KMS-11 (cell line): ENCODE results near the gene IL36G.

Experiments
- H2AFZ ChIP-seq: fragments of 200-600 bp; sonication (generic); 2 replicates; pipeline ENCODE4 v1.6.1; 2016; ENCODE audit warnings: antibody characterized with exemption, mixed run types, low read depth
- H3K27ac ChIP-seq: fragments of 200-600 bp; sonication (generic); 2 replicates; pipeline ENCODE4 v1.6.1; 2016; ENCODE audit warnings: mild to moderate bottlenecking, mixed run types
- H3K27me3 ChIP-seq: fragments of 200-600 bp; sonication (generic); 2 replicates; pipeline ENCODE4 v1.6.1; 2017; ENCODE audit warnings: mild to moderate bottlenecking, low read depth, mixed run types, moderate library complexity; ENCODE audit not compliant: insufficient read depth
- H3K36me3 ChIP-seq: fragments of 200-600 bp; sonication (generic); 2 replicates; pipeline ENCODE4 v1.6.1; 2017; ENCODE audit warnings: mild to moderate bottlenecking, mixed run types; ENCODE audit not compliant: insufficient read depth
- H3K4me1 ChIP-seq: fragments of 200-600 bp; sonication (generic); 2 replicates; pipeline ENCODE4 v1.6.1; 2016; ENCODE audit warnings: mild to moderate bottlenecking, low read depth, mixed run types; ENCODE audit not compliant: poor library complexity, severe bottlenecking
- H3K4me2 ChIP-seq: fragments of 200-600 bp; sonication (generic); 2 replicates; pipeline ENCODE4 v1.7.0; 2016; ENCODE audit warnings: mild to moderate bottlenecking, mixed run types
- H3K4me3 ChIP-seq: fragments of 200-600 bp; sonication (generic); IDR thresholded peaks from 2 replicates; pipeline ENCODE4 v1.6.1; 2017; ENCODE audit warnings: low read depth, low read length, mixed read lengths; ENCODE audit not compliant: insufficient read depth
- H3K79me2 ChIP-seq: fragments of 200-600 bp; sonication (generic); 2 replicates; pipeline ENCODE4 v1.6.1; 2016; ENCODE audit warnings: low read depth, mixed run types; ENCODE audit not compliant: insufficient read depth
- H3K9ac ChIP-seq: fragments of 200-600 bp; sonication (generic); 2 replicates; pipeline ENCODE4 v1.6.1; 2016; ENCODE audit warnings: mild to moderate bottlenecking, mixed run types
- H4K20me1 ChIP-seq: fragments of 200-600 bp; sonication (generic); 2 replicates; pipeline ENCODE4 v1.6.1; 2016; ENCODE audit warnings: mild to moderate bottlenecking, mixed run types; ENCODE audit not compliant: insufficient read depth
- CTCF ChIP-seq: fragments of 200-600 bp; sonication (generic); conservative IDR thresholded peaks from 2 replicates; pipeline ENCODE4 v1.6.1; 2017; ENCODE audit warnings: low read depth, mild to moderate bottlenecking, antibody characterized with exemption, low read length, moderate library complexity, mixed read lengths

The IL36G gene

GRCh38 chr2:112997151-112997550, 19.3 kb downstream of the IL36G start:
- TF ChIP-seq CTCF = no peak
- H3K4me3 ChIP-seq = no peak overlapping the region
- H3K27me3 ChIP-seq = no peaks in the 10 kb centered on the region
- H4K20me1 ChIP-seq = no peaks in the 10 kb centered on the region
- H3K4me2 ChIP-seq = no peak overlapping the region
- H3K79me2 ChIP-seq = no peaks in the 10 kb centered on the region
- H3K4me1 ChIP-seq = peaks cover 28% of the 10 kb centered on the region
- H2AFZ ChIP-seq = no peak overlapping the region
- no peaks in the 10 kb centered on the region for H3K36me3 ChIP-seq
- no peak overlapping the region for H3K27ac ChIP-seq
- no peak overlapping the region for H3K9ac ChIP-seq

GRCh38 chr2:113000436-113000835, 22.6 kb downstream of the IL36G start:
- Histone ChIP-seq H3K36me3 (no peaks in the 10 kb centered on the region), H3K79me2 (no peaks in the 10 kb centered on the region), H2AFZ (no peak overlapping the region), H3K4me2 (no peak overlapping the region), H3K4me3 (no peak overlapping the region), H3K27ac (no peak overlapping the region), H3K9ac (no peak overlapping the region), H3K27me3 (no peaks in the 10 kb centered on the region), H3K4me1 (peaks cover 18% of the 10 kb centered on the region), H4K20me1 (no peaks in the 10 kb centered on the region)
- no peak for TF ChIP-seq CTCF

GRCh38 chr2:113002677-113003076, 24.9 kb downstream of the IL36G start:
- Histone ChIP-seq H4K20me1 (no peaks in the 10 kb centered on the region), H3K27ac (no peak overlapping the region), H3K9ac (no peak overlapping the region), H2AFZ (no peak overlapping the region), H3K36me3 (no peaks in the 10 kb centered on the region), H3K27me3 (no peaks in the 10 kb centered on the region), H3K4me3 (no peak overlapping the region), H3K4me2 (no peak overlapping the region), H3K4me1 (no peaks in the 10 kb centered on the region), H3K79me2 (no peaks in the 10 kb centered on the region)
- no peak for TF ChIP-seq CTCF

GRCh38 chr2:113005030-113005509, 27.3 kb downstream of the IL36G start, which contains the start of gene IL36A:
Gene IL36A (plus strand): TSS chr2:113005459. CDS start chr2:113005872, 413 bp downstream.
- no peak within 1 kb of the TSS for H3K9ac ChIP-seq
- H3K4me2 ChIP-seq = no peak within 1 kb of the TSS
- H3K4me1 ChIP-seq = peaks cover 10% of the 10 kb centered on the region
- no peaks in the 10 kb centered on the region for H4K20me1 ChIP-seq
- H2AFZ ChIP-seq = no peak within 1 kb of the TSS
- no peaks in the 10 kb centered on the region for H3K27me3 ChIP-seq
- no peak within 1 kb of the TSS for H3K4me3 ChIP-seq
- H3K27ac ChIP-seq = no peak within 1 kb of the TSS
- H3K79me2 ChIP-seq = no peaks in the 10 kb centered on the region
- H3K36me3 ChIP-seq = no peaks in the 10 kb centered on the region
- TF ChIP-seq CTCF = no peak
